ENCODE measurements around the gene GJA8.

The GJA8 gene

GRCh38 chr1:147890177-147890790 lies 12.3 kb upstream of the GJA8 start:
- in situ Hi-C loops (cut with MboI; ENCODE audit: low pct_unique_long_range_greater_than_20kb, low sequenced_read_pairs, unreplicated experiment), result loop anchor here (25.0 kb wide), 1 partner anchor 603 kb away; no protein-coding TSS in a partner anchor

GRCh38 chr1:147891088-147891487 lies 11.5 kb upstream of the GJA8 start:
- no peak for TF ChIP-seq CTCF (IDR thresholded peaks at IDR 0.05; ENCODE audit: extremely low read depth, insufficient read depth, missing control alignments)
- no peak for DNase-seq (ENCODE audit: low spot score)
- in situ Hi-C loops (cut with MboI; ENCODE audit: low pct_unique_long_range_greater_than_20kb, low sequenced_read_pairs, unreplicated experiment), result loop anchor here (25.0 kb wide), 1 partner anchor 604 kb away; no protein-coding TSS in a partner anchor

More at GRCh38 chr1:147890177-147890790, 12.3 kb upstream of the GJA8 start:
- TF ChIP-seq CTCF (IDR thresholded peaks at IDR 0.05; ENCODE audit: extremely low read depth, insufficient read depth, missing control alignments), result peak; percentile 85
- DNase-seq (ENCODE audit: low spot score), result peak; percentile 53

- TF ChIP-seq CTCF (IDR thresholded peaks at IDR 0.05; ENCODE audit: extremely low read depth, insufficient read depth, missing control alignments), result peak; percentile 29
- DNase-seq (ENCODE audit: low spot score), result no peak
- in situ Hi-C loops (cut with MboI; ENCODE audit: low pct_unique_long_range_greater_than_20kb, low sequenced_read_pairs, unreplicated experiment), result loop anchor here (25.0 kb wide), 1 partner anchor 605 kb away; no protein-coding TSS in a partner anchor
Measured at GRCh38 chr1:147892216-147892615, 10.4 kb upstream of the GJA8 start.

GRCh38 chr1:147892731-147893214 lies 9.8 kb upstream of the GJA8 start:
- peak; percentile 96 for TF ChIP-seq CTCF (IDR thresholded peaks at IDR 0.05; ENCODE audit: extremely low read depth, insufficient read depth, missing control alignments)
- DNase-seq (ENCODE audit: low spot score), result peak; percentile 50
- in situ Hi-C loops (cut with MboI; ENCODE audit: low pct_unique_long_range_greater_than_20kb, low sequenced_read_pairs, unreplicated experiment), result loop anchor here (25.0 kb wide), 1 partner anchor 605 kb away; no protein-coding TSS in a partner anchor

- in situ Hi-C loops (cut with MboI; ENCODE audit: low pct_unique_long_range_greater_than_20kb, low sequenced_read_pairs, unreplicated experiment), result loop anchor here (25.0 kb wide), 1 partner anchor 608 kb away; no protein-coding TSS in a partner anchor
- no peak for DNase-seq (ENCODE audit: low spot score)
- TF ChIP-seq CTCF (IDR thresholded peaks at IDR 0.05; ENCODE audit: extremely low read depth, insufficient read depth, missing control alignments), result no peak
Measured at GRCh38 chr1:147895123-147895522, 7.5 kb upstream of the GJA8 start.

- in situ Hi-C loops (cut with MboI; ENCODE audit: low pct_unique_long_range_greater_than_20kb, low sequenced_read_pairs, unreplicated experiment), result loop anchor here (25.0 kb wide), 1 partner anchor 610 kb away; no protein-coding TSS in a partner anchor
- no peak for DNase-seq (ENCODE audit: low spot score)
- no peak for TF ChIP-seq CTCF (IDR thresholded peaks at IDR 0.05; ENCODE audit: extremely low read depth, insufficient read depth, missing control alignments)
Measured at GRCh38 chr1:147897029-147897752, 5.4 kb upstream of the GJA8 start.

Data from GM13977 (cell line).